GM23338 (cell line): ENCODE data around the gene IGF1R.

Experiments used
- CREB1 ChIP-seq: fragments of 250-450 bp; sonication (Bioruptor Pico); IDR thresholded peaks from 2 replicates; pipeline ENCODE4 v1.5.0; 2020; ENCODE audit warnings: low read depth, mild to moderate bottlenecking, moderate library complexity
- EZH2 ChIP-seq: fragments of 200-600 bp; sonication (generic); IDR thresholded peaks from one replicate; pipeline ENCODE4 v1.8.0; 2017; ENCODE audit warnings: antibody characterized with exemption, mild to moderate bottlenecking, low read depth; ENCODE audit not compliant: unreplicated experiment
- EZH2phosphoT487 ChIP-seq: fragments of 200-600 bp; sonication (generic); IDR thresholded peaks from one replicate; pipeline ENCODE4 v1.8.1; 2018; ENCODE audit warnings: antibody characterized with exemption; ENCODE audit not compliant: unreplicated experiment
- JUNB ChIP-seq: IDR thresholded peaks from one replicate; pipeline ENCODE4 v1.6.1; 2016; ENCODE audit warnings: antibody characterized with exemption; ENCODE audit not compliant: unreplicated experiment
- NANOG ChIP-seq: IDR thresholded peaks from 2 replicates; pipeline ENCODE4 v1.6.1; 2016; ENCODE audit warnings: antibody characterized with exemption, borderline replicate concordance
- POLR2AphosphoS5 ChIP-seq: IDR thresholded peaks from 2 replicates; pipeline ENCODE4 v1.6.1; 2016; ENCODE audit warnings: antibody characterized with exemption, low read depth
- ZNF114 ChIP-seq: fragments of 250-450 bp; sonication (Bioruptor Pico); IDR thresholded peaks from 2 replicates; pipeline ENCODE4 v1.5.0; 2020; ENCODE audit warnings: mild to moderate bottlenecking, moderate library complexity
- TF ChIP-seq, protein P1 (sequence below), 2 experiments: fragments of 200-600 bp in 1 of 2; sonication (generic) in 1 of 2; conservative IDR thresholded peaks; 2 replicates each; pipeline versions ENCODE4 v1.5.1 to v1.6.1; 2016 to 2017; ENCODE audit warnings: antibody characterized with exemption in 2 of 2, low read depth in 2 of 2, mild to moderate bottlenecking in 2 of 2, moderate library complexity in 1 of 2
- TF ChIP-seq, protein P2 (sequence below): IDR thresholded peaks from one replicate; pipeline ENCODE4 v1.6.1; 2018; ENCODE audit warnings: antibody characterized with exemption; ENCODE audit not compliant: unreplicated experiment

DNA sequence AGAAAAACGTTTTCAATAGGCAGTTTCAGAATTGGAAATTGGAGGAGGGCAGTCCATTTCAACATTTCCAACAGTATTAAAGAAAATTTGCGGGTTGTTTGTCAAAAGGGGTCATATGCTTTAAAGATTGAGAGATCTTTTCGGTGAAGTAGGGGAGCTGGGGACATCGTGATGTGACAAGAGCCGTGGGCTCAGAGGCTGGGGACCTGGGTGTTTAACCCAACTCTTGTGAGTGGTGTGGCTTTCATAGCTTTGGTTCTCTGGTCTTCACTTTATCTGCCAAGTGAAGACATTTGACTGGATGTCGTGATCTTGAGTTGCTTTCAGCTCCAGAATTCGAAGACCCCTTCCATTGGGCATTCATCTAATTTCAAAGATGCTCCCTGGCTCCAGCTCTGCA is 226.0 kb downstream of the IGF1R start:
- no peak for TF ChIP-seq POLR2AphosphoS5
- no peak for TF ChIP-seq EZH2
- TF ChIP-seq, protein P1, sequence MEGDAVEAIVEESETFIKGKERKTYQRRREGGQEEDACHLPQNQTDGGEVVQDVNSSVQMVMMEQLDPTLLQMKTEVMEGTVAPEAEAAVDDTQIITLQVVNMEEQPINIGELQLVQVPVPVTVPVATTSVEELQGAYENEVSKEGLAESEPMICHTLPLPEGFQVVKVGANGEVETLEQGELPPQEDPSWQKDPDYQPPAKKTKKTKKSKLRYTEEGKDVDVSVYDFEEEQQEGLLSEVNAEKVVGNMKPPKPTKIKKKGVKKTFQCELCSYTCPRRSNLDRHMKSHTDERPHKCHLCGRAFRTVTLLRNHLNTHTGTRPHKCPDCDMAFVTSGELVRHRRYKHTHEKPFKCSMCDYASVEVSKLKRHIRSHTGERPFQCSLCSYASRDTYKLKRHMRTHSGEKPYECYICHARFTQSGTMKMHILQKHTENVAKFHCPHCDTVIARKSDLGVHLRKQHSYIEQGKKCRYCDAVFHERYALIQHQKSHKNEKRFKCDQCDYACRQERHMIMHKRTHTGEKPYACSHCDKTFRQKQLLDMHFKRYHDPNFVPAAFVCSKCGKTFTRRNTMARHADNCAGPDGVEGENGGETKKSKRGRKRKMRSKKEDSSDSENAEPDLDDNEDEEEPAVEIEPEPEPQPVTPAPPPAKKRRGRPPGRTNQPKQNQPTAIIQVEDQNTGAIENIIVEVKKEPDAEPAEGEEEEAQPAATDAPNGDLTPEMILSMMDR (conservative IDR thresholded peaks at IDR 0.05; ENCODE audit: low read depth in 2 of 2), result no peak
- TF ChIP-seq, protein P2, sequence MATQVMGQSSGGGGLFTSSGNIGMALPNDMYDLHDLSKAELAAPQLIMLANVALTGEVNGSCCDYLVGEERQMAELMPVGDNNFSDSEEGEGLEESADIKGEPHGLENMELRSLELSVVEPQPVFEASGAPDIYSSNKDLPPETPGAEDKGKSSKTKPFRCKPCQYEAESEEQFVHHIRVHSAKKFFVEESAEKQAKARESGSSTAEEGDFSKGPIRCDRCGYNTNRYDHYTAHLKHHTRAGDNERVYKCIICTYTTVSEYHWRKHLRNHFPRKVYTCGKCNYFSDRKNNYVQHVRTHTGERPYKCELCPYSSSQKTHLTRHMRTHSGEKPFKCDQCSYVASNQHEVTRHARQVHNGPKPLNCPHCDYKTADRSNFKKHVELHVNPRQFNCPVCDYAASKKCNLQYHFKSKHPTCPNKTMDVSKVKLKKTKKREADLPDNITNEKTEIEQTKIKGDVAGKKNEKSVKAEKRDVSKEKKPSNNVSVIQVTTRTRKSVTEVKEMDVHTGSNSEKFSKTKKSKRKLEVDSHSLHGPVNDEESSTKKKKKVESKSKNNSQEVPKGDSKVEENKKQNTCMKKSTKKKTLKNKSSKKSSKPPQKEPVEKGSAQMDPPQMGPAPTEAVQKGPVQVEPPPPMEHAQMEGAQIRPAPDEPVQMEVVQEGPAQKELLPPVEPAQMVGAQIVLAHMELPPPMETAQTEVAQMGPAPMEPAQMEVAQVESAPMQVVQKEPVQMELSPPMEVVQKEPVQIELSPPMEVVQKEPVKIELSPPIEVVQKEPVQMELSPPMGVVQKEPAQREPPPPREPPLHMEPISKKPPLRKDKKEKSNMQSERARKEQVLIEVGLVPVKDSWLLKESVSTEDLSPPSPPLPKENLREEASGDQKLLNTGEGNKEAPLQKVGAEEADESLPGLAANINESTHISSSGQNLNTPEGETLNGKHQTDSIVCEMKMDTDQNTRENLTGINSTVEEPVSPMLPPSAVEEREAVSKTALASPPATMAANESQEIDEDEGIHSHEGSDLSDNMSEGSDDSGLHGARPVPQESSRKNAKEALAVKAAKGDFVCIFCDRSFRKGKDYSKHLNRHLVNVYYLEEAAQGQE, result no peak
- no peak for TF ChIP-seq CREB1 (CRISPR knock-in tag)
- TF ChIP-seq EZH2phosphoT487, result no peak
- TF ChIP-seq ZNF114 (CRISPR knock-in tag), result no peak
- no peak for TF ChIP-seq JUNB
- TF ChIP-seq NANOG, result no peak
